Natural killer cell (primary cell): ENCODE data around the gene CSNK1A1. TPM values are rescaled to one million over a fixed set of nuclear protein-coding genes. Genes with fewer than 3 reads are reported as not detected.
A peak's percentile ranks its signal among the peaks of the same experiment; 100 is the strongest.

ENCODE experiments used
- ATAC-seq, 3 donors: fragments of 150-1000 bp in 2 of 3; fragments of 200-7000 bp in 1 of 3; cut with Tn5 transposase; 1 replicate in 1 of 3; 2 replicates in 2 of 3; pipeline ENCODE4 v1.10.0; 2021; ENCODE audit warnings: mild to moderate bottlenecking in 2 of 3, moderate library complexity in 2 of 3
- DNase-seq, 2 donors: peaks; one replicate each; pipeline versions ENCODE4 v3.0.0 to v3.0.0-alpha.2; 2013 to 2021; ENCODE audit warnings: mixed read lengths in 1 of 2
- H3K27ac ChIP-seq: one replicate; pipeline ENCODE4 v1.5.1; 2013; ENCODE audit warnings: mild to moderate bottlenecking, low read length
- H3K27me3 ChIP-seq: one replicate; pipeline ENCODE4 v1.6.1; 2013; ENCODE audit warnings: low read length; ENCODE audit not compliant: control insufficient read depth, insufficient read depth
- H3K36me3 ChIP-seq: one replicate; pipeline ENCODE4 v1.6.1; 2013; ENCODE audit warnings: low read length; ENCODE audit not compliant: control insufficient read depth, insufficient read depth
- H3K4me1 ChIP-seq: one replicate; pipeline ENCODE4 v1.6.1; 2013; ENCODE audit warnings: low read length; ENCODE audit not compliant: control insufficient read depth, insufficient read depth
- H3K4me3 ChIP-seq: one replicate; pipeline ENCODE4 v1.5.1; 2013; ENCODE audit warnings: low read length
- H3K9me3 ChIP-seq: one replicate; pipeline ENCODE4 v1.6.1; 2013; ENCODE audit warnings: low read length; ENCODE audit not compliant: control insufficient read depth, insufficient read depth
- H3K27ac Mint-ChIP-seq, 2 donors: one replicate each; pipeline ENCODE4 v1.8.0; 2022; ENCODE audit warnings: mild to moderate bottlenecking in 2 of 2, mixed read lengths in 2 of 2, moderate library complexity in 1 of 2
- H3K27me3 Mint-ChIP-seq, 2 donors: one replicate each; pipeline ENCODE4 v1.8.0; 2022; ENCODE audit warnings: low read depth in 2 of 2, mixed read lengths in 2 of 2
- H3K36me3 Mint-ChIP-seq: one replicate; pipeline ENCODE4 v1.8.0; 2022; ENCODE audit warnings: mixed read lengths
- H3K4me1 Mint-ChIP-seq, 2 donors: one replicate each; pipeline ENCODE4 v1.8.0; 2022; ENCODE audit warnings: mixed read lengths in 2 of 2
- H3K4me3 Mint-ChIP-seq: one replicate; pipeline ENCODE4 v1.8.0; 2022; ENCODE audit warnings: mild to moderate bottlenecking, moderate library complexity, mixed read lengths
- H3K9me3 Mint-ChIP-seq, 2 donors: one replicate each; pipeline ENCODE4 v1.8.0; 2022; ENCODE audit warnings: mixed read lengths in 2 of 2
- WGBS: methylation state at CpG from one replicate; pipeline ENCODE4 v1.1.7; 2013; ENCODE audit warnings: missing lambda C conversion rate; ENCODE audit not compliant: insufficient coverage; 5-methylcytosine and 5-hydroxymethylcytosine counted together
- intact Hi-C: fragments of 100-400 bp; cut with micrococcal nuclease; formaldehyde crosslinking; loops from one replicate; pipeline ENCODE4 v1.14.2; 2022
- total RNA-seq, 4 donors: library from RNA; stranded (reverse); fragments of 120-200 nt in 1 of 4; gene quantifications; one replicate each; pipeline versions ENCODE4 v1.2.3 to v1.2.4, GENCODE V29; 2013 to 2022
- TF ChIP-seq, protein P1 (sequence below): fragments of 200-600 bp; IDR thresholded peaks from one replicate; pipeline ENCODE4 v1.8.0; 2022; ENCODE audit warnings: antibody characterized with exemption

Gene CSNK1A1
- total RNA-seq, 3 donors from 2014 or later (not counting 1 experiment from before 2014, with no cell fraction given): 183 to 209 (median 206) TPM

DNA sequence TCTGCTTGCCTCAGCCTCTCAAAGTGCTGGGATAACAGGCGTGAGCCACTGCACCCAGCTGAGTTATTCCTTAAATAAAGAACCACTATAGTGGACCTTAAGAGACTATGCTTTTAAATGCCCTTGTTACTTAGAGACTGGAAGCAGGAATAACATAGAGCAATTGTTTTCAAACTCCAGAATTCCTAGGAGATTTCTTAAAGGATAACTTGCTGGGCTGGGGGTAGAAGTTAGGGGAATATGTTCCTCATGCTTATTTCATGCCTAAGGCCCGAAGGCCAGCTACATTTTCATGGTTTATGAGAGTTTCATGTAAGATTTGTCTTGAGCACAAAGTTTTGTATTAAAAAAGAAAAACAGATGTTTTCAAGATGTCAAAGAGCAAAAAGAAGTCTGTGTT, 48.2 kb downstream of the CSNK1A1 start:
- H3K27ac ChIP-seq: no peak overlapping the region
- intact Hi-C loops: no loop called here
- Mint-ChIP-seq H3K36me3 (peaks cover 10% of the 10 kb centered on the region), H3K4me1 (no peaks in the 10 kb centered on the region), H3K4me3 (no peak overlapping the region), H3K27me3 (no peaks in the 10 kb centered on the region), H3K27ac (peak overlapping the region in 1 of 2 donors; percentile 24), H3K9me3 (no peaks in the 10 kb centered on the region)
- ATAC-seq (no peak), DNase-seq (no peak)
- WGBS: 100% methylated on average over 2 of the region's 2 CpGs
- peaks cover 75% of the 10 kb centered on the region for H3K36me3 ChIP-seq
- TF ChIP-seq, protein P1, sequence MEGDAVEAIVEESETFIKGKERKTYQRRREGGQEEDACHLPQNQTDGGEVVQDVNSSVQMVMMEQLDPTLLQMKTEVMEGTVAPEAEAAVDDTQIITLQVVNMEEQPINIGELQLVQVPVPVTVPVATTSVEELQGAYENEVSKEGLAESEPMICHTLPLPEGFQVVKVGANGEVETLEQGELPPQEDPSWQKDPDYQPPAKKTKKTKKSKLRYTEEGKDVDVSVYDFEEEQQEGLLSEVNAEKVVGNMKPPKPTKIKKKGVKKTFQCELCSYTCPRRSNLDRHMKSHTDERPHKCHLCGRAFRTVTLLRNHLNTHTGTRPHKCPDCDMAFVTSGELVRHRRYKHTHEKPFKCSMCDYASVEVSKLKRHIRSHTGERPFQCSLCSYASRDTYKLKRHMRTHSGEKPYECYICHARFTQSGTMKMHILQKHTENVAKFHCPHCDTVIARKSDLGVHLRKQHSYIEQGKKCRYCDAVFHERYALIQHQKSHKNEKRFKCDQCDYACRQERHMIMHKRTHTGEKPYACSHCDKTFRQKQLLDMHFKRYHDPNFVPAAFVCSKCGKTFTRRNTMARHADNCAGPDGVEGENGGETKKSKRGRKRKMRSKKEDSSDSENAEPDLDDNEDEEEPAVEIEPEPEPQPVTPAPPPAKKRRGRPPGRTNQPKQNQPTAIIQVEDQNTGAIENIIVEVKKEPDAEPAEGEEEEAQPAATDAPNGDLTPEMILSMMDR: no peak
- H3K4me1 ChIP-seq: no peaks in the 10 kb centered on the region
- H3K4me3 ChIP-seq: no peak overlapping the region
- no peaks in the 10 kb centered on the region for H3K27me3 ChIP-seq
- no peaks in the 10 kb centered on the region for H3K9me3 ChIP-seq

DNA sequence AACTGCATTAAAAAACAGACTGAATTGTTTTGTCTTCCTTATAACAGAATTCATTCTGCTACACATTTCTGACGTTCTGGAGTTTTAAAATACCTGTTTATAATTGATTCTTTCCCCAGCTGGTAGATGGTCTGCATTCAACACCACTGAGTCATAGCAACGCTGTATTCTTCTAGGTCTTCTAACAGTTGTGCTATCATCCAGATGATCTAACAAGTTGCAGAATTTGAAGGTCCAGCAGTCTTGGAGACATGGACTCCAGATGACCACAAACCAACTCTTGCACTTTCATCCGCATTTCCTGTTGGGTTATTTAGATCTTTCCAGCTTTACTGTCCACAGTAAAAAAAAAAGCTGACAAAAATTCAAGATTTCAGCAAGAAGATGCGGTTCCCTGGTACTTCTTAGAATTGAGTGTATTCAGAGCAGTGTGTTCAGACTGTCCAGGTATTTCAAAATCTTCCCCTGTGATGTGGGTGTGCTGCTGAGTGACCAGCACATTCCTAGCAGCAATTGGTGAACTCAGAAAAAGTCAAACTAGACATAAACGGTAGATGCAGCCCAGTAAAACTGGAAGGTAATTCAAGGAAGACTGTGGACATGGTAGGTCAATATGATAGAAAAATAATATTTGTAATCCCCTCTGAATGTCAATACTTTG, 50.2 kb downstream of the CSNK1A1 start:
- ATAC-seq (no peak), DNase-seq (no peak)
- Mint-ChIP-seq H3K36me3 (peaks cover 10% of the 10 kb centered on the region), H3K27ac (peak overlapping the region in 1 of 2 donors; percentile 22), H3K27me3 (no peaks in the 10 kb centered on the region), H3K4me1 (no peaks in the 10 kb centered on the region), H3K4me3 (no peak overlapping the region), H3K9me3 (no peaks in the 10 kb centered on the region)
- intact Hi-C loops: no loop called here
- no peaks in the 10 kb centered on the region for H3K9me3 ChIP-seq
- H3K27ac ChIP-seq: no peak overlapping the region
- H3K27me3 ChIP-seq: no peaks in the 10 kb centered on the region
- peaks cover 71% of the 10 kb centered on the region for H3K36me3 ChIP-seq
- 92% methylated on average over 5 of the region's 5 CpGs for WGBS
- no peak overlapping the region for H3K4me3 ChIP-seq
- TF ChIP-seq, protein P1: no peak
- no peaks in the 10 kb centered on the region for H3K4me1 ChIP-seq

DNA sequence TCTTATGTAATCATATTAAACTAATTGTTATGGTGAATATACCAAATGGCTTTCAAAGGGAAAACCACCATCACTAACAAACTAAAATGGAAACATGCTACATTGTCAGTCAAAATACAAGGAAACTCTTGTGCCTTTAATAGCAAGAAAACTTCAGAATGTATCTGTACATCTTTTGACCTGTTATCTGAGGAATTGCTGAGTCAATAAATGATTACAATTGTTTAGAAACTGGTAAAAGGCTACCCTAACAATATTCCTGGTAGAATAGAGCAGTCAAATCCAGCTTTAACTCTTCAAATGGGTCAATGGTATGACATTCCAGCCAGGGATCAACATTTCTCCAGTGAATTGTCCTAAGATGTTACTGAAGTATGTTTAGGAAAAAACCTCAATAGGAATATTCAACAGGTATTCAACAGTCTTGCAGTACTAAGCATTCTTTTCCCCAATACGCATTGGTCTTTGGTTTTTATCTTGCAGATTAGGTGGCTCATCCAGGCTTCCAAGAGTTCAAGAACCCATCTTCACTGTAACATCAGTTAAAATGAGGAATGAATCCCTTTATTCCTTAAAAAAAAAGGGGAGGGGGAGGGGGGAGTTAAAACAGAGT, 52.4 kb downstream of the CSNK1A1 start:
- Histone ChIP-seq H3K9me3 (no peaks in the 10 kb centered on the region), H3K27me3 (no peaks in the 10 kb centered on the region), H3K27ac (no peak overlapping the region), H3K4me3 (no peak overlapping the region), H3K4me1 (no peaks in the 10 kb centered on the region), H3K36me3 (peaks cover 70% of the 10 kb centered on the region)
- intact Hi-C loops: no loop called here
- 80% methylated on average over 1 of the region's 1 CpG for WGBS
- H3K36me3 Mint-ChIP-seq: peaks cover 10% of the 10 kb centered on the region
- H3K4me3 Mint-ChIP-seq: no peak overlapping the region
- no peaks in the 10 kb centered on the region for H3K27me3 Mint-ChIP-seq
- DNase-seq (no peak), ATAC-seq (no peak)
- TF ChIP-seq, protein P1: no peak
- H3K4me1 Mint-ChIP-seq: no peaks in the 10 kb centered on the region
- H3K9me3 Mint-ChIP-seq: no peaks in the 10 kb centered on the region
- H3K27ac Mint-ChIP-seq: peak overlapping the region in 1 of 2 donors; percentile 47
